ENCODE results near the gene PHF2.

PHF2 gene

DNA sequence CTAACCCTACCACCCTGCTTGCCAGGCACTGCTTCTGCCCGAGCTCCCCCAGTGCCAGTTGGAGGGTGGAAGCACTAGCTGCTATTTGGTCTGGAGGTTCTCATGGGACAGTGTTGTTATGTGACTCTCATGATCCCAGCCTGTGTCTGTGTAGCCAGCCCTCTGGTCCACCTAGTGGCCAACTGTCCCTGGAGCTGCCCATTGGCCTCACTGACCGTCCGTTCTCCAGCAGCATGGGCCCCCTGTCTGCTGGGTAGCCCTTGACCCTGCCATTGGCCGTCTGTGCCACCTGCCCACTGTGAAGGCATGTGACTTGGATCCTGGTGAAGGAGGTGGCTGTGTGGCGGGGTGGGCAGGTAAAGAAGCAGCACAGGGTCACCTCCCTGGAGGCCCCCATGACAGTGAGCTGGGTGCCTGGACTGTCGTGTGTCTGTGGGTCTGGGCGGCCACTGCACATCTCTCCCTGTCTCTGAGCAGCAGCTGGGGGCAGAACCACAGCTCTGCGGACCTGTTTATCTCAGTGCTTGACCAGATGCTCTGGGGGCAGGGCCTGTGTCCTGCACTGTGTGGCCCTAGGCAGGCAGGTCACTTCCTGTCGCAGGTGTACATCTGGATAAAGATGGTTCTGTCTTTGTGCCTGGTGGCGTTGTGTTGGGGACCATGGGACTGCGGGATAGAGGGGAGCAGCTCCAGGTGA is 11.4 kb downstream of the PHF2 start:
- peak in 1 of 2 donors; percentile 6 for DNase-seq

DNA sequence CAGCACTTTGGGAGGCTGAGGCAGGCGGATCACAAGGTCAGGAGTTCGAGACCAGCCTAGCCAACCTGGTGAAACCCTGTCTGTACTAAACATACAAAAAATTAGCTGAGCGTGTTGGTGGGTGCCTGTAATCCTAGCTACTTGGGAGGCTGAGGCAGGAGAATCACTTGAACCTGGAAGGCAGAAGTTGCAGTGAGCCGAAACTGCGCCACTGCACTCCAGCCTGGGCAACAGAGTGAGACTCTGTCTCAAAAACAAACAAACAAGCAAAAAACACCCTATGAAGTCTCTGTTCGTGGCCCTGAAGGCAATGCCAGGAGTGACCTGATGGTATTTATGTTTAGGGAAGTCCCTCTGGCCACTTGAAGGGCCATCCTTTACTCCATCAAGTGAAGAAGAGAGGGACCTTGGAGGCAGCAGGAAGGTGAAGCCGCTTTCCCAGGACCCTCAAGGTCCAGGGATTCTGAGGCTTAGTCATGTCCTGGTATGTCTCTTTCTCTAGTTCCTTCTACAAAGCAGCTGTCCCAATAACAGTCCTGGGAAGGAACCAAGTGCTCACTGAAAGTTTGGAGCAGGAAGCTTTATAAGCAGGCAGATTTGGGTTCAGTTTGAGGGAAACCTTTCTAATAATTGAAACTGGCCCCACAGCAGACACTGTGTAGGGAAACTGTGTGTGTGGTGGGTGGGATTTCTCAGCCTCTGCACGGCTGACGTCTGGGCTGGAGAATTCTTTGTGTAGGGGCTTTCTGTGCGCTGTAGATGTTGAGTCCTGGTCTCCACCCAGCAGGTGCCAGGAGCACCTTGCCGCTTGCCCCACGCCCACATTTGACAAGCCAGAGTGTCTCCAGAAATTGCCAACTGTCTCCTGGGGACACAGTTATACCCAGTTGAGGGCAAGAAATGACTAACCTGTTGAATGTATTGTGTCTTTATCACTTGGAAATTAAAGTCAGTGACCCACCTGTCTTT is 12.5 kb downstream of the PHF2 start:
- no peak for DNase-seq

DNA sequence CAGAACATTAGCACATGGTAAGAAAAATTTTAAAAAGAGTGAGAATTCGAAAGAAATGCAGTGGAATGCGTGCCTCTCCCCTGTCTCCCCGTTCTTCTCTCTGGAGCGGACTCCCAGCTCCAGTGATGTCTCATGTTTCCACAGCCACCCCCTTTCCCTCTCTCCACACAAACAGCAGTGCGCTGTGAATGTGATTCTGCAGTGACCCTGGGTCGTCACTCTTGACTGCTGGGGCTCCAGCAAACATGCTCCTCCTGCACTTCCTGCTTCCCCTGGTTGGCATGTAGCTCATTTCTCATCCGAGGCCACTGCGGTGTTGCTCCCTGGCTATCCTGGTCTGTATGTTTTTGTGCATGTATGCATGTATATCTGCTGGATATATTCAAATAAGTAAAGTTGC is 13.3 kb downstream of the PHF2 start:
- no peak for DNase-seq

DNA sequence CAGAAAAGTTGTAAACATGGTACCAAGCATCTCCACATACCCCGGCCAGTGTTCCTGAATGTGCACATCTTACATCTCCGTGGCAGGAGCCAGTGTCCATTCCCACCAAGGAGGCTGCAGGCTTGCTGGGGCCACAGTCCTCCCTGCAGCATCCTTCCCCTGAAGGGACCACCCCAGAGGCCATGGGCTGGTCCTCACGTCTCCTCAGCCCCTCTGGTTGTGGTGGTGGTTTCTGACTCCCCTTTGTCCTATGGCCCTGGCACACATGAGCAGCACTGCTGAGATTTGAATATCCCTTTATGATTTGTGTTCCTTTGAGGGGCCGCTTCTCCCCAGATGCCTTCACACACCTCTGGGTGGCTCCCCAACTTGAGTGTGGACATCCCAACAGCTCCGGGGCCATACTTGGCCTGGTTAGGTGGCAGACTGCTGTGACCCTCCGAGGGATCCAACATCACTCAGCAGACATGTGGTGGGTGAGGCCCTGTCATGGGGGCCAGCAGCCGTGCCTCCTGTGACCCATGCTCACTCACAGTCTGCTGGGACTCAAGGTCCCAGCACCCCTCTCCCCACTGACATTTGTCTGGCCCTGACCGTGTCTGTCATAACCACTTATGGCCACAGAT is 14.3 kb downstream of the PHF2 start:
- DNase-seq: no peak

DNA sequence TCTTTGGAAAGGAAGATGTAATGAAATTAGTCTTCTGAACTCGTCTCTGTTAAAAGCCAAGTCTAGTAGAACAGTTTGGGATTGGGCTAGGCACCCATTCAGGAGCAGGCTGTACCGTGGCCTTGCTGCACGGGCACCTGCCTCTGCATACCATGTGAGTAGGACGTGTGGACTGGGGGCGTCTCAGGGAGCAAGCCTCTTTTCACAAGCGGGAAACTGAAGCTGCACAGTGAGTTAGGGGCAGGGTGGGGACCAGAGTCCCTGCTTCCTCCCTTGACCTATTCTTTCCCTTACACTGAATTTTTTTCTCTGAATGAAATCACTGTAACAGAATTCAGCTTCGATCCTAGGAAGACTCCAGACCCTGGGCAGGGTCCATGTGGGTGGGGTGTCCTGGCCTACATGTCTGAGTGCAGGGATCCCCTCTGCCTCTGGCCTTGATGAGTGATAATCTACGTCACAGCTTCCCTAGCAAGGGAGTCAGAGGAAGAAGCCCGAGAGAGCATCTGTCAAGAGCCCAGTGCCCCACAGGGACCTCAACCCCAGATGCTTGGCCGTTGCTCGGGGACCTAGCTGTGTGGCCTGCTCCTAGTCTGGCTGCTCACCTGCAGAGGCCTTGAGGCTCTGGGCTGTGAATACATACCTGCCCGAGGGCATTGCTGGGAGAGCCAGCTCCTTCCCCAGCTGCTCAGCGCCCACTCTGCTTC is 15.1 kb downstream of the PHF2 start:
- no peak for DNase-seq

DNA sequence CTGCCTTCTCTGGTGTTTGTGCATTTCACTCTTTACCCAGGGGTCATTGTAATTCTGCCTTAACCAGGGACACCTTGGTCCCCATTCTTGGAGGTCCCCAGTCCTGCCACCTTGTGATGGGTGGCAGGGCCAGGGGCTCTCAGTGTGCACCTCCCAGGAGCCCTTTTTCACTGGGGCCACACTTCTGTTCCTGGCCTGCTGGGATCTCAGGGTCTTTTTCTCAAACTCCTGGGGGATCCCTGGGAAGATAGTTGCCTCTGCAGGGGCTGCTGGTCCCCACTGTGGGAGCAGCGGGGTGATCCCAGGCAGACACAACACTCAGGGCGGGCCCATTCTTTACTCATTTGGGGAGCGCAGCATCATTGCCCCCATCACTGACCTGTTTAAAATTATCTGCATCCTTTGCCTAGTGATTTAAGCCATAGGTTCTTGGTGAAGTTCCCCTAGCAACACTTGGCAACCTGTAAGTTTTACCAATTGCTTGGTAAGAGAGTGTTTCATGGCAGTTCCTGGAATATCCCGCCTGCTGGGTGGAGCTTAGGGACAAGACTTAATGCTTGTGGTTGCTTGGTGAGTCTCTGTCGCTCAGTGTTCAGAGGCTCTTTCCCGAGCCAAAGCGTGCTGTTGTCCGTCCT is 15.7 kb downstream of the PHF2 start:
- DNase-seq: no peak

DNA sequence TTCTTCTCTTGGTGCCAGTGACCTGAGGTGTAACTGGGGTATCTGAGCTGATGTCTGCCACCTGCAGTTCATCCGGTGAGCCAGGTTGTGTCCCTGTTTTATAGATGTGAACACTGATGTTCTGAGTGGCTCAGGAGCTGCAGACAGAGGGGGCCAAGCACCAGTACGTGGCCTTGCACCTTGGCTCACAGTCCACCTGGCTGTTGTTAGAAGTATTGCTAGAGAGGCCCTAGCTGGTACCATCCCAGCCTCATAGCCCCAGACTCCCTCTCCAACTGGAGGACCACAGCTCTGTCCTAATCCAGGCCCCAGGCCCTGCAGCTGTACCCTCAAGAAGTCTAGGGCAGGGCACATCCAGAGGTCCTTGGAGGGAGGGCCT is 16.2 kb downstream of the PHF2 start:
- DNase-seq: no peak

DNA sequence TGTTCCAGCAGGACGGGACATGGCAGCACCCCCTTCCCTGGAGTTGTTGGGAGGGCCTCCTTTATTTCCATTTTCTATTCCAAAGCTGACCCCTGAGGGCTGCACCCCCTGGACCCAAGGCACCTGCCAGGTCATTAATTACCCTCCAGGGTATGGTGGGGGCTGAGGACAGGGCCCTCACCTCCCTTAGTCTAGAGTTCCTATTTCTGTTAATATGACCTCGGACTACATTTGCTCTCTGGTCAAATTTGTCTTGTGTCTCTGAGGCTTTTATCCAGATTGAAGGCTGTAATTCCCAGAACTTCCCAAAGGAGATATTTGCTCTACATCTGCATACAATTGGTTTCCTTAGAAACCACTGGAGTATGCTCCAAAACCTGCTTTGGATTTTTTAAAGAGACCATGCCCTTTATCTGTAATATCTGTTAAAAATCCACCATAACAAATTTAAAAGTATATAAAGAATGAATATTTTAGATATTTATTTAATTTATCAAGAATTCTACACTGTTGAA is 16.8 kb downstream of the PHF2 start:
- DNase-seq: no peak

DNA sequence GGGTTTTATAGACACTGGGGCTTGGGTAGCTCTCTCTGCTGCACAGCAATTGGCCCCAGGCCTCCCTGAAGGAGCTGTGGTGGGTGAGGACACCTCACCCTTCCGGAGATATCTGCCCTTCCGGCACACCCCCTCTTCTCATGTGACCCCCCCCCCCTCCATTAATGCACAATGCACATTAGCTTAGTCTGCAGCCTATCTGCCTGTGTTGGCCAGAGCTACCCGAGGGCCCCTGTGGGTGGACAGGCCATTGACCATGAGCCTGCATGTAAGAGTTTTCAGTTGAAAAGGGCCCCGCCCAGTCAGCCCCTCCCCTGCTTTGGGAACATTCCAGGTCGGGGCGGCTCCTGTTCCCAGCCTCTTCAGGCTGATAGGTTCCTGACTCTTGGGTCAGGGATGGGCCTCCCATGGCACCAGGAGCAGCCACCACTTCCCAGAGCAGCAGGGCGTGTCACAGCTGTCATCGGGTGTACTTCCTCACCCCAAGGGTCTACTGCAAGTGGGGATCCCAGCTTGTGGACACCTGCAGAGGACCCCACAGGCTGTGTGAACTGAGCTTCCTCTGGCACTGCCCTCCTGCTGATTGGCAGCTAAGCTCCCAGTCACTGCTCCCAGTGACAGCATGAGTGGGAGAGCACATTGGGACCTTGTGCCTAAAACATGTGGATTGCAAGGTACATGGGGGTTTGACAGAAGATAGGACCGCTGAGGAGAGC is 17.8 kb downstream of the PHF2 start:
- DNase-seq: no peak

DNA sequence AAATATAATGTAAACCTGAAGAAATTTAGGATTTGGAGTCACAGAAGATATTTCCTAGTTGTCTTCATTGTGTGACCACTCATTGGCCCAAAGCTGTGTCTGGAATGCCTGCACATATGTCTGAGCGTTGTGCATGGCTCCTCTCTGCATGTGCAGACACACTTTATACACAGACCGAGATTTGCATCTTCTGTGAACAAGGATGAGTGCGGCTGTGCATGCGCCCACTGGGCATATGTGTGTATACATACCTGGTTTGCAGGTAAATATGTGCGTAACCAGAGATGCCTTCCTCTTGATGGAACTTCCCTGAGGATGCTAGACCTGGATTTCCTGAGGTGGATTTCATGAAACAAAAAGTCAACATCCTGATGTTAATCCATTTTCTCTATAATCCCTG is 19.1 kb downstream of the PHF2 start:
- DNase-seq: no peak

DNA sequence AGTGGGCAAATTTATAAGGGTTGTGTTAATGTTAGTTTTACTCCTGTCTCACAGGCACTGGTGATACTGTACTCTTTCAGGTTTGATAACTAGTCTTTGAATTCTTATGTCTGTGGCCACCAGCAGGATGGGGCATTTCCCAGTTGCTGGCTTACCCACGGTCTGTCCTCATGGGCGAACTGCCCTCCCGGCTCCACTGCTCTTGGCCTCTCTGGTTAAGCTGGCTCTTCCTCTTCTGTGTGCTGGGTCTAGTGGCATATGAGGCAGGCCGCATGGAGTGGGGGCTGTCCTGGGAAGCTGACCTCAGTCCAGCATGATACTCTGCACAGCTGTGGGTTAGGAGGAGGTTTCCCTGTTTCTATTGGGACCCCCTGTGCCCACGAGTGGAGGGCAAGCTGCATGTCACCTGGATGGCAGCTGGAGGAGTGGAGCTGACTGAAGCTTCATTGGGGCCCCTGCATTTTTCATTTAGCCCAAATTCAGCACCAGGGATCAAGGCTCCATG is 19.5 kb downstream of the PHF2 start:
- DNase-seq: no peak

DNA sequence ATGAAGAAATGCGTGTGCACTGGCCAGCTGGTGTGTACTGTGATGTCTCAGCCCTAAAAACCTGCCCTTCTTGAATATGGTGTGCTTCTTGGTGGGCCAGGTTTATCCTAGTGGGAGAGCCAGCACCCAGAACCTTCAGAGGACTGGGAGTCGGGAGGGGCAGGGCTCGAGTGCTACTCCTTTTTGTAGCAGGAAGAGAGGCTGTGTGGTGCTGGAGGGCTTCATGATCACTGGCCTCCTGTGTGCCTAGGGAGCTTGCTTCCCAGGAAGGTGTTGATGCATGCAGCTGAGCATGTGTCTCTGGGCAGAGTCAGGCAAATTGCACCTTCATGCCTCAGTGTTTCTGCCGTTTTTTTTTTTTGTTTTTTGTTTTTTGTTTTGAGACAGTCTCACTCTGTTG is 20.0 kb downstream of the PHF2 start:
- DNase-seq: no peak

DNA sequence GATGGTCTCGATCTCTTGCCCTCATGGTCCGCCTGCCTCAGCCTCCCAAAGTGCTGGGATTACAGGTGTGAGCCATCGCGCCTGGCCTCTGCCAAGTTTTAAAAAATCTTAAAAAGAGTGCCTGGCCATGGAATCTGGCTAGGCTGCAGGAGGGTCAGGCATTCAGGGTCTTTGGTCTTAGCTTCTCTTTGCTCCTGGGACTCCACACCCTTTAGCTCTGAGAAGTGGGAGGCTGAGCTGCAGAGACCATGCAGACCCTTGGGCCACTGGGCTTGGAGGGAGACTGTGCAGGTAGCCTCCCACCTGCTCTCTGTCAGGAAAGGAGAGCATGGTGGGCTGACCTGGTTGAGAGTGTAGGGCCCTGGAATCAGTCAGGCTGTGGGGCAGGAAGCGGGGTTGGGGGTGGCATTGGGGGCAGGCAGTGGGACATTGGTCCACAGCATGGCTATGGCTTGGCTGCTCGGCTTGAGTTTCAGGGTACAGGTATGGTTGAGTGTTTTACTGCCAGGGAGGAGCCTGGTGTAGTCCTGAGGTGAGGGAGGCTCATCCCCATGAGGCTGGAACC is 20.8 kb downstream of the PHF2 start:
- no peak for DNase-seq

DNA sequence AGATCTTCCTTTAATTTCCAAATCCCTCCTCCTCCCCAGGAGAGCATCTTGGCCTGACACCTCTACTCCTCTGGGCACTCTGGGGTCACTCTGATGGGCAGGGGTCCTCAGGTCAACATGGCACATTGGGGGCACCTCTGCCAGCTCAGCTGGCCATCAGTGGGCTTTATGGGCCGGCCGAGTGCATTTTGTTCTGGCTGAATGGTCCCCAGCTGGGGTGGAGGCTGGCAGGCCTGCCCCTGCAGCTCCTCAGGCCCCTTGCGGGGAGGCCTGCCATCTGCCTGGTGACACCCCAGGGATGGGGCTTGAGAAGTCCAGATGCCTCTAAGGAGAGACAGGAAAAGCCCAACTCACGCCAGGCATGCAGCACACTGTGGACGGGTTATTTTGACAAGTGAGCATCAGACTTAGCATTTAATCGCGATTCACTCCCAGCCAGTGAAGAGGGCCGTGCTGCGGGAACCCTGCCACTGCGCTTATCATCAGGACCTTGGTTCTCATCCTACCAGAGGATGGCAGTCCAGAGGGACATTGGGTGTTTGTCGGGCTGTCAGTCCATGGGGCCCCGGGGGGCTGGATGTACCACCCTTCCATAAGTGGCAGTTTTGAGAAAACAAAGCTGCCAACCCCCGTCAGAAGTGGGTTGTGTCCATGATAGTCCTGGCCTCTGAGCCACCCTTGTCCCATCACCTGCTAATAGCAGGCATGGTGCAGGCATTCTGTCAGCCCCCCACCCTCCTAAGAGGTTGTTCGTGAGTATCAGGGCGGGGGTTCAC is 21.7 kb downstream of the PHF2 start:
- DNase-seq: no peak

DNA sequence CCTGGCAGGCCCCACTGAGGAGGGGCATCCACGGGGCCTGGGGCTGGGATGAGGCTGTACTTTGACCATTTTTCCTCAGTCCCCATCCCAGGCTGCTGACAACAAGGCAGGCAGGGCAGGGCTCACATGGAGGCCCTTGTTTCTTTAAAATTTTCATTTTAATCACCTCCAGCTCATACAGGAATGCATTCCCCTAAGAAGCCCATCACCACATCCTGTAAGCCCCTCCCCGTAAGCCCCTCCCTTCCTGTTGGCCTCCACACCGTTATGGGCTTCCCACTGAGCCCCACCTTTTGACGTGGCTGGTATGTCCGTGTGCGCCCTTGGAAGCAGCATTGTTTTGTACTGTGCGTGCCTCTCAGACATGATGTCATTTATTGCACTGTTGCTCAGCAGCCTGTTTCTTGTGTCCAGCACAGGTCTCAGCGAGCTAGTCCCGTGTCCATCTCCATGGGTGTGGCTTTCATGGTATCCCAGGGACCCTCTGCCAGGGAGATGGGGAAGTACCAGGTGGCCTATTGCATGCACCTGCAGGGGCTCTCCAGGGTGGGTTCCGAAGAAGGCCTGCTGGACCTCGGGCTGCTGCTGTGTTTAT is 22.4 kb downstream of the PHF2 start:
- no peak for DNase-seq

DNA sequence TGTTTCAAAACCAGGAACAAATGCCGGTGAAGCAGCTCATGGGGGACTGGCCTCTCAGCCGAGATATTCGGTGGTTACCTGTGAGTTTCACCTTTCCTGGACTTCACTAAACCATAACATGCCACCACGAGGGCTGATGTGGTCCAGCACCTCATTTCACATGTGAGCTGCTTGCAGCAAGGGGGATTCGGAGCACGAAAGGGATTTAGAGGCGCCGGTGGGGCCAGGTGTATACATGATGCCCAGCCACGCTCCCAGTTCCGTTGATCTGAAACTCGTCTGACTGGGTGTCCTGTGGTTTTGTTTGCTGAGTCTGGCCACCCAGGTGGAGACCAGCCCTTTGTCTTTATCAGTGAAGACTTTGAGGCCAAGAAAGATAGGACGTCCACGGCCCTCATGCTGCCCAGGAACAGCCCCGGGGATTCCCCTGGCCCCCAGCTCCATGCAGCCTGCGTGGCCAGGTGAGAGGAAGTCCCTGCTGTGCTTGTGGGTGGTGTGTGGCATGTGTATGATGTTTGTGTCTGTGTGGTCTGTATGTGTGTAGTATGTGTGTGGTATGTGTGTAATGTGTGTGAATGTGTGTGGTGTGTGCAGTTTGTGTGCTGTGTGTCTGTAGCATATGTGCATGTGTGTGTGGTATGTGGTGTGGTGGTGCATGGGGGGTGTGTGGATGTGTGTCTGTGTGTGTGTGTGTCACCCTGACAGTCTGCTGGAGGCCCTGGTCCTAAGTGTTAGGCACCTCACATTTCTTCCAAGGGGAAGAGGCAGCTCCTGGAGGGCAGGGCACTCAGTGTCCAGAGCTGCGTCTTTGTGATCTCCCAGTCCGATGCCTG is 23.4 kb downstream of the PHF2 start:
- no peak for DNase-seq

DNA sequence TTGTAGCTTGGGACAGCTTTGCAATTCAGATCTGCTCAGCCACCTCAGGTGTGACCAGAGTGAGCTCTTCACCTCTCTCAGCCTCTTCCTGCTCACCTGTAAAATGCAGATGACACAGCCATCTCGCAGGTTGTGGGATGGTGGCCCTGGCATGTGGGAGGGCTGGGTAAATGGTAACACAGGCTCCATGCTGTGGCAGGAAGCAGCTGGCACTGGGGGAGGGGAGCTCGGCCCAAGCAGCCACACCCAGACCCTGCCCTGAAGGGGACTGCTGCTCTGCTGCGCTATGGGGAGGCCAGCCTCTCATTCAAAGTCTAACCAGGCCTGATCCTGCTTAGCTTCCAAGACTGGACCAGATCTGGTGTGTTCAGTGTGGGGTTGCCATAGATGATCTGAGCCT is 24.1 kb downstream of the PHF2 start:
- no peak for DNase-seq

DNA sequence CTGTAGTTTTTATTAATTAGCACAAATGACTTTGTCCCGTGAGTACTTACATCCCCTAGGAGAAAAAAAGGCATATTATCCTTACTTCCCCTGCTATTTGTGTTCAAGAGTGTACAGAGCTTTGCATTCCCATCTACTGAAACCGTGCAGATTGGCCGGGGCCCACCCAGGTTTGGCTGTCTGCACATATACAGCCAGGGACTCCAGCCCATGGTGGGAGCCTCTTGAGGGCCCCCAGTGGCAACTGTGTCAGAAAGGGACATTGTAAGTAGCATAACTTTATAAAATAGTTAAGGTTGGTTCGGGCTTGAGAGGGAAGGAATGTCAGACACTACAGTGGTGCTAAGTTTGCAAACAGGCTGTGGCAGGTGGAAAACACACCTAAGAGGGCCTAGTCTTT is 24.7 kb downstream of the PHF2 start:
- no peak for DNase-seq

DNA sequence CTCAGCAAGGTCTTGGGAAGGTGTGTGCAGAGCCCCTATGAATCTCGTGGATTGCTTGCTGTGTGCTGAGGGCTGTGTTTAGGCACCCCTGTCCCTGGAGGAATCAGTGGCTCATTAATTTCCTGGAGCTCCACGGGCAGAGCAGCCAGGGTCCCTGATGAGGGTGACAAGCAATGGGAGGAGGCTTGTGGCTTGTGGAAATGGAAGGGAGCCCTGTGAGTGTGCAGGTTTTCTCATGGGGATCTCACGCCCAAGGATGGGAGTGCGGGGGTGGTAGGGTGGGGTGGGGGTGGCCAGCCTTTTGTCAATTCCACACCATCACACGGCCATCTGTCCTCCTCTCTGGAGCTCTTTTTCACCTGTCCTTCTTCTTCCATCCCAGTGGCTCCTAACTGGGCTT is 25.3 kb downstream of the PHF2 start:
- DNase-seq: no peak
